ENCODE data around the gene KCNMB4.

KCNMB4 gene

DNA sequence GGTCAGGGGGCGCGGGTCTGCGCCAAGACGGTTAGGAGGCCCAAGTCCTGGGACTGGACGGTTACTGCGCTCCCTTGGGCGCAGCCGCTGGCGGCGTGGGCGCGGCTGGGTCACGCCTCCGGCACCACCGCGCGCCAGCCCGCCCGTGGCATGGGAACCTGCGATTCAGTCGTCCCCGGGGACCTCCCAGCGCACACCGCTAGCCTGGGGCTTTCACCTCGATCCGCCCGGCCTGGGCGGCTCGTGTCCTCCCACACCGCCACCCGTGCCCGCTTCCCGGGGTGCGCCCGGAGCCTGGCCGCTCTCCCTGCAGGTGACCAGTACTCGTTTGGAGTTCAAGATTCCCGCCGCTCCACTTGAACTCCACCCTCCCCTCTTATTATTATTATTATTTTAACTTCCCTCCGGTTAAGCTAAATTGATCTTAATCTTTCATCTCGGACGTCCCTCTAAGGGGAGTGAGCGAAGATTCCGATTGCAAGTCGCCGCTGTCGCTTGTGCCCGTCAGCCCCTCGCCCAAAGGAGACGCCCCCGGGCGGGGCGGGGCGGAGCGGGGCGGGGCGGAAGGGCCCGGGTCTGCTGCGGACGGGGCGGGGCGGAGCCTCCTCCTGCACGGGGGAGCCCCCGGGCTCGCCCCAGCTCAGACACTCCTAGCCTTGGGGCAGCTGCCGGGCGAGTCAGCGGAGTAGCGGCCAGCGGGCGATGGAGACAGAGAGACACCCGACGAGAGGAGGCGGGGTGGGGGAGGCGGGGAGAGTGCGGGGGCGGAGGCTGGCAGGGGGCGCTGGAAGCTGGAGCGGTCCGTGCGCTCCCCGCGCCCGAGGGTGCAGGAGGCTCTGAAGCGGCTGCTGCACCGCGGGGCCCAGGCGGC is at the start of gene KCNMB4:
Gene KCNMB4 (plus strand): TSS at position 643 of the 871 bp plus-strand sequence. CDS start 445 bp downstream, outside the sequence.
- peak; percentile 64 for DNase-seq (ENCODE audit: low read depth)

- DNase-seq (ENCODE audit: low read depth) = no peak
These were observed 48.3 kb upstream of the KCNMB4 start for GRCh38 chr12:70317781-70318180.

DNA sequence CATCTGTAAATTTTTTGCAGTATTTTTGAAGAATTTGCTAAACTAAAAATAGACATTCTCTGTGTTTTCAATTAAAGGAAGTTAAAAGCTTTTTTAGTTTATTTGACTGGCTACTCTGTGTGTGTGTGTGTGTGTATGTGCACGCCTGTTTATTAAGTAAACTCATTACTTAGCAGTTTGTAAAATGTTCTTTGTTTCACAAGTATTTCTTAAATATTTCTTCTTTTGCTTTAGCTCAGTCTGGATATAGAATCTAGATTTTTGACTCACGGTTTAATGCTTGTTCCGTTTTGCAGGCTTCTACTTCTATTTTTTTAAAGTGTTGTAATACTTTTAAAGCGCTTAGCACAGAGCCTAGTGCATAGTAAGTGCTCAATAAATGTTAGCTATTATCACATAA is 46.5 kb upstream of the KCNMB4 start:
- no peak for DNase-seq (ENCODE audit: low read depth)

DNA sequence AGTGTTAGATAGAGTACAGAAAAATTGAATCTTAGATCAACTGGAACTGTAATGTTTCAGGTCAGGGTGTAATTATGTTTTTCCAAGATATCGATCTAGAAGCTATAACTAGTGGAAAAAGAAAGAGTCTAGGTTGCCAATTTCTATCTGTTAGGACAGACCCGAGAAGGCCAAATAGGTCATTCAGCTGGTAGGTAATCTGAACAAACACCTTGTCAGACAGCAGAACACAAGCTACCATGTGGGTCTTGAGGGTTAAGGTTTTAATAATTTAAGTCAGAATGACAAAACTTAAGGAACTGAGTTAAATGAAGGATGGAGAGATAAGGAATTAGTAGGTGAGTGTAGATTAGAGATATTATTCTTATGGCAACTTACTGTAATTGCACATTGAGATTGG is 44.9 kb upstream of the KCNMB4 start:
- no peak for DNase-seq (ENCODE audit: low read depth)

DNA sequence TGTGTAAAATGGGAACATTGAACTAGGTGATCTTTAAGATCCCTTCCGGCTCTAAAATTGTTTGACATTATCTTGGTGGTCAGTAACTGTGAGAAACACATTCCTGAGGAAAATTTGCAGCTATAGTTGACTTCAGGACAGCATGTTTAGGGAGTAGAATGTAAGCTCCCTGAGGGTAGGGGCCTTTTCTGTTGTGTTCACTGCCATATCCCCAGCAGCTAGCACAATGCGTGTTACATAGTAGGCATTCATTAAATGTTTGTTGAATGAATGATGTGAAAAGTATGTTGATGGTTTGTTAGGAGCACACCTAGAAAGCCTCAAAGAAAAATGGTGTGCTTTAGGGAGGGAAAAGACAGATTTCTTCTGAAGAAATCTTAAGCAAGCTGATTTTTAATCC is 38.5 kb upstream of the KCNMB4 start:
- no peak for DNase-seq (ENCODE audit: low read depth)

DNA sequence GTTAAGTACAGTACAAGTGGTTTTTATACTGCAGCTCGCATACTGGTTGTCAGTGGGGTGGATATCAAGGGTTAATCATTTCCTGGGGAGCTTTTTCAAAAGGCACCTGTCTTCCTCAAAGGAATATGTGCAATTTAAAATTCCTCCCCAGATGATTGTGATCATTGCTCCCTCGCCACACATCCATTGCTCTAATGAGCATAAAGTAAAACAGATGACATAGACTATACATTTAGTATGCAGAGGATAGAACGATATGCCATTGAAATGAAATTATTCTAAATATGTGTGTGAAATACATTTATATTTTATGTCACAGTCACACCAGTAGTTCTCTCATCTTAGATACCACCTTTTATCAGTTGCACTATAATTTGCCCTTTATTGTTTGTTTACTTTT is 36.4 kb upstream of the KCNMB4 start:
- DNase-seq (ENCODE audit: low read depth) = no peak

DNA sequence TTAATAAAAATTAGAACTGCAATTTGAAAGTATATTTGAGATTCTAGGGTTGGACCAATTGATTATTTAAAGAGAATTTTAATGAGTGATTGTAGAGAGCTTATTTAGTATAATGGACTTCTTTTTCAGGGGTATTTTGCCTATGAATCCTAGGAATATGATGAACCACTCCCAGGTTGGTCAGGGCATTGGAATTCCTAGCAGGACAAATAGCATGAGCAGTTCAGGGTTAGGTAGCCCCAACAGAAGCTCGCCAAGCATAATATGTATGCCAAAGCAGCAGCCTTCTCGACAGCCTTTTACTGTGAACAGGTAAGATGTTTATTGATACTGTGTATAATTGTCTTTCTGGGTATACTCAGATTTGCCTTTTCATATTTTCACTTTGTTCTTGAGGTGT is 35.9 kb upstream of the KCNMB4 start:
- DNase-seq (ENCODE audit: low read depth) = no peak

GRCh38 chr12:70332236-70332635 is 33.9 kb upstream of the KCNMB4 start:
- no peak for DNase-seq (ENCODE audit: low read depth)

DNA sequence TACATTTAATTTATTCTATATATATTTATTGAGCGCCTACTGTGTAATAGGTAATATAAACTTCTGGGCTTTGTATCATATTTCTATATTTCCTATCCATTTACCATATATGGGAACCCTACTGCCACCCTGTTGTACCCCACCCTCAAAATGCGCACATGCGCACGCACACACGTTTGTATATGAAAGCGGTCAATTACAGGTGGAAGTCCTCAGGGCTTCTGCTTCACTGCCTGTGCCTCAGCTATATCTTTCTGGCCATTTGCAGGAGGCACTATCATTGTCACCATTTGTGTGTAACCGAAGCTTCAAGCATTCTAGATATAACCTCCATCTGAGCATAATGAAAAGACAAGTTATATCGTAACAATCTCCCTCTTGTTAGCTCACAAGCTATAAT is 31.3 kb upstream of the KCNMB4 start:
- no peak for DNase-seq (ENCODE audit: low read depth)

- no peak for DNase-seq (ENCODE audit: low read depth)
These were observed 27.6 kb upstream of the KCNMB4 start for GRCh38 chr12:70338531-70338930.

DNA sequence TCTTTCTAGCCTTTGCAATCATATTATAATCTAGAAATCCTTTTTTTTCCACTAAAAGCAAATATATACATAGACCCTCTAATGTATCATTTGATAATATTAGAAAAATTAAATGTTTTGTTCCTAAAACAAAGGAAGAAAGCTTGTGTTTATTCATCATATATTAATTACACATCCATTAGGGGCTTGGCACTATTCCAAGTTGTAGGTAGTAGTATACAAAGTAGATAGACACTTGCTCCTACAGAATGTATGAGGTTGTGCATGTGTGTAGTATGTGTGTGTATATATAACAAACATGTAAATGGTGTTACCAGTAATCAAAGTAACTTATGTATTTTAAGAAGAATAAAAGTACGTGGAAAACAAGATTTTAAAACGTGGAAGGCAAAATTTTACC is 15.0 kb upstream of the KCNMB4 start:
- DNase-seq (ENCODE audit: low read depth) = no peak

GRCh38 chr12:70353780-70354660 is 12.1 kb upstream of the KCNMB4 start:
- no peak for DNase-seq (ENCODE audit: low read depth)

- no peak for DNase-seq (ENCODE audit: low read depth)
These were observed 11.3 kb upstream of the KCNMB4 start for GRCh38 chr12:70354787-70355186.

DNA sequence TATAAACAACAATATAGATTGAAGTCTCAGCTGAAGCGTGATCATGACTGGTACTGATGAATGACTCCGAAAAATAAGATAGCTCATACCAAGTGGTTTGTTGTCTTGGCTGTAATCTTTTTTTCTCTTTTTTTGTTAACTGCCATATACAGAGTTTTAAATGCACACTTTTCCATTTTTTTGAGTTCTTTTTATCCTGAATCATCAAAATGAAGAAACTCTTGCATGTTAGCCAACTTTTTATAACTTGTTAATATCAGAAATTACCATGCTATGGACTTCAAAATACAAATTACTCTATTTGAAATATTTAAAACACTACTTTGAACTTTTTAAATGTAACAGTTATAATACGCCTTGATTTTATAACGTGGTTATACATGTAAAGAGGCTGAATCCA is 10.1 kb upstream of the KCNMB4 start:
- no peak for DNase-seq (ENCODE audit: low read depth)

DNA sequence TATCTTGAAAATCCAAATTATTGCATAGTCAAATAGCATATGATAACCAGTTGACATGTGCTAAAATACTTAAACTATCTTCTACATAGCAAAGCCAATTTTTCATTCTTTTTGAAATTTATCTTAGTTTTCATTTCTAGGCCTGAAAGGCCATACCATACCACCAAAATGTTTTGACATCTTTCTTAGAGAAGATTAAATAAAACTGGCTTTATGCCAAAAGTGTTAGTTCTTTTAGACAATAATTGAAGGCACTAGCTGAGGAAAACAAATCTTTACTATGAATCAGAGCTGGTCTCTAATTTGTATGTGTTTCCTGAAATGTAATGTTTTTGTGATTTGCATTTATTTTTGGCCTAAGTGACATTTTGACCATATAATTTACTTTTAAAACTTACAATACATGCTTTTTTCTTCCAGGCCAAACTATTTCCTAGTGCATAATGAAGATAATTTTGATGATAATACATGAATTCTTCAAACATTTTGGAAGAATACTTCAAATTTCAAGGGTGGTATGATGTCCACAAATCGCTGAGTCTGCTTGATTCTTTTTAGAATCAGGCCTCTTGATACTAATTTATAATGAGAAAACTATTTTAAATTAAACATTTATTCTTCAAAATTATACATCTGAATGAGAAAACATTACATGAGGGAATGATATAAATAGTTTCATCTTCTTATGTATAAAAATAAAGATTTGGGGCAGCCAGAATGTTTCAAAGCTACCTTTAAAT is 6.5 kb upstream of the KCNMB4 start:
- DNase-seq (ENCODE audit: low read depth) = no peak

DNA sequence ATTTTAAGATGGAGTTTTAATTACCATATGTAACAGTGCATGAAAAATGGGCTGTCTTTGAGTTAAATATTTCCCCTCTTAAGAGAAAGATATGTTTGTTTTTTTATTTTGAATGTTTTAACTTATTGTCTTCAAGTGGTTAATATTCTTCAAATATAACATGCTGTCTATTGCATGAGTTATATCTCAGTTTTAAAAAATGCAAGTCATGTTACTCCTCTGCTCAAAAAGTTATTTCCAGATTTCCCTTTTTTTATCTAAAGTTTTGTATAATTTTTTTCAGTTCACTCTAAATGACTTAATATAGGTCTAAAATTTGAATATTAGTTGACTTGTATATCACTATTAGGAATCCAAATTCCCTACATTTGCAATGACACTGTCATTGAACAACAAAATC is 5.9 kb upstream of the KCNMB4 start:
- no peak for DNase-seq (ENCODE audit: low read depth)

GRCh38 chr12:70364695-70365397 is 1.2 kb upstream of the KCNMB4 start:
- no peak for DNase-seq (ENCODE audit: low read depth)

DNA sequence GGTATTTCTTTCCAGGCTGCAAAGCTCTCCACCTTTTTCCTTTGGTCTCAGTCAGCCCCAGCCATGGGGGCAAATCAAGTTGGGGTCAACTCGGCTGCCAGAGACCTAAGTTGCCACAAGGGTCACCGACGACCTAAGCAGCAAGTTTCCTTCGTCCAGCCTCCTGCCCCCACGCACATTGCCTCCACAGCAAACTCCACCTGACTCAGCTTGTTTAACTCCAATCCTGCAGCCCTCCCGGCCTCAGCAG is 767 bp upstream of the KCNMB4 start:
- DNase-seq (ENCODE audit: low read depth) = no peak

DNA sequence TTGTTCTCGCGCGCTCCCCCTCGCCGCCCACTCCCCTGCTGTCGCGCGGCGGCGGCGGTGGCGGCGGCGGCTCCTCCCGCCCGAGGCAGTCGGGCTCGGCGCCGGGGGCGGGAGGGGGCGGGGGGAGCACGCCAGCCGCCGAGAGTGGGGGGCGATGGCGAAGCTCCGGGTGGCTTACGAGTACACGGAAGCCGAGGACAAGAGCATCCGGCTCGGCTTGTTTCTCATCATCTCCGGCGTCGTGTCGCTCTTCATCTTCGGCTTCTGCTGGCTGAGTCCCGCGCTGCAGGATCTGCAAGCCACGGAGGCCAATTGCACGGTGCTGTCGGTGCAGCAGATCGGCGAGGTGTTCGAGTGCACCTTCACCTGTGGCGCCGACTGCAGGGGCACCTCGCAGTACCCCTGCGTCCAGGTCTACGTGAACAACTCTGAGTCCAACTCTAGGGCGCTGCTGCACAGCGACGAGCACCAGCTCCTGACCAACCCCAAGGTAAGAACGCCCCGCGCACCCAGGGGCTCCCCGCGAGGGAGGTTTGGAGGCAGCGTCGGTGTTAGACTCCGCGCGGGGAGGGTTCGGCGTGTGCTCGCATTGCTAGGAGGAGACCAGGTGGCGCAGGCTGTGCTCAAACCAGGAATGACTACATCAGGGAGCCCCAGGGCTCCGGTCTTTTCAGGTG is 629 bp downstream of the KCNMB4 start:
- peak; percentile 49 for DNase-seq (ENCODE audit: low read depth)

DNA sequence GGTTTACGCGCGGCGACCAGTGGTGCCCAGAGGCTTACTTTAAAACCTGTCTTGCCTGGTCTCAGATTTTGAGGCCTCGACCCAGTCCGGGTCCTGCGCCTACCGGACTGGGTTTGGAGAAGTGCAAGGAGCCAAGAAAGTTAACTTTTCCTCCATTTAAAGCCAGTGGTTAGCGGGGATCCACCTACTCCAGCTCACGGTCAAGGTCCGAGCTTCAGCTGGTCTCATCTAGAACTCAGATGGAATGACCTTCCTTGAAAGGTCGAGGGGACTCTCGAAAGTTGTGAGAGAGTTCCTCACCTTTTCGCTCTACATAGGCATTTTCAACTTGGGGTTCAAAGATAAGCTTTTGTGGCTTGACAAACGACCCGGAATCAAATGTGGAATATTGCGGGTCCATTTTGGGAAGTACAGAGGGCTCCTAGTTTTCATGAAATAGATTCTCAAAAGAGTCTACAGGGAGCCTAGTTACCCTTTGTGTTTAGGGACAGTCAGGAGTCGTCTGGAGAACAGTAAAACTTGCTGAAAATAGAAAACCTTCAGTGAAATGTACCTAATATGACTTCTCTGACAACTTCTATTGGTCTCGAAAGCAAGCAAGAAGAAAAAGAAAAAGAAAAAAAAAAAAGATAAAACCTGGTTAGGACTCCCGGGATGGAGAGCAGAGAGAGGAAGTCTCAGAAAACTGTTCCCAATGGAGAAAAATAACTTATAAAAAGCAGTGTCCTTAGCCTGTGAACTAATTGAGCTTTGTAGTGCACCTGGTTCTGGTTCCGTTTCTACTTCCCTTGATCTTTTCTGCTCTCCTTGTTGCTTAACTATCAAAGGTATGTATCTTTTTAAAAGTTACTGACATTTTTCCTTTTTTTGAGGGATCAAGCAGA is 1.4 kb downstream of the KCNMB4 start:
- no peak for DNase-seq (ENCODE audit: low read depth)

GRCh38 chr12:70372881-70373280 is 6.8 kb downstream of the KCNMB4 start:
- no peak for DNase-seq (ENCODE audit: low read depth)
